ENCODE data around the gene REEP3. TPM values are rescaled to one million over a fixed set of nuclear protein-coding genes. Genes with fewer than 3 reads are reported as not detected.

REEP3 gene
- polyA plus RNA-seq, 1 donor from 2014 or later: 6.9 TPM

- H3K9me3 ChIP-seq (ENCODE audit: low read length): no peaks in the 10 kb centered on the region
- H3K27me3 ChIP-seq (ENCODE audit: insufficient read depth, low read depth, low read length): no peaks in the 10 kb centered on the region
- no peak overlapping the region for H3K27ac ChIP-seq (ENCODE audit: low read length)
- no peaks in the 10 kb centered on the region for H4K20me1 ChIP-seq (ENCODE audit: insufficient read depth)
- H3K79me2 ChIP-seq (replicated peaks; ENCODE audit: insufficient read depth, low read length): no peaks in the 10 kb centered on the region
- no peak overlapping the region for H3K4me3 ChIP-seq (ENCODE audit: low read length)
- H2AFZ ChIP-seq (ENCODE audit: low read depth, low read length): no peak overlapping the region
- no peak overlapping the region for H3K9ac ChIP-seq (ENCODE audit: low read length)
- no peaks in the 10 kb centered on the region for H3K9me2 ChIP-seq (ENCODE audit: insufficient read depth, low read length)
- no peaks in the 10 kb centered on the region for H3K36me3 ChIP-seq (ENCODE audit: insufficient read depth, low read length)
- TF ChIP-seq RAD21 (conservative IDR thresholded peaks at IDR 0.05): no peak
- TF ChIP-seq CTCF (IDR thresholded peaks at IDR 0.05; ENCODE audit: poor library complexity, severe bottlenecking): no peak
- TF ChIP-seq SMC3 (conservative IDR thresholded peaks at IDR 0.05; ENCODE audit: poor library complexity): no peak
- no peak for TF ChIP-seq MXI1 (conservative IDR thresholded peaks at IDR 0.05; ENCODE audit: poor library complexity, severe bottlenecking)
- TF ChIP-seq TAF1 (IDR thresholded peaks at IDR 0.05; ENCODE audit: low read depth): no peak
- TF ChIP-seq EP300 (conservative IDR thresholded peaks at IDR 0.05; ENCODE audit: poor library complexity, severe bottlenecking): no peak
- no peak for TF ChIP-seq POLR2AphosphoS5 (IDR thresholded peaks at IDR 0.05)
- TF ChIP-seq EZH2 (IDR thresholded peaks at IDR 0.05; ENCODE audit: borderline replicate concordance, insufficient read depth, low read length, poor library complexity, severe bottlenecking): no peak
- TF ChIP-seq REST (IDR thresholded peaks at IDR 0.05; ENCODE audit: borderline replicate concordance): no peak
- H3K4me2 ChIP-seq (ENCODE audit: low read length): no peak overlapping the region
- H3F3A ChIP-seq (ENCODE audit: insufficient read depth, low read length, poor library complexity, severe bottlenecking): no peaks in the 10 kb centered on the region
These were observed 124.0 kb downstream of the REEP3 start for GRCh38 chr10:63645195-63645594.

GRCh38 chr10:63646491-63646890 is 125.3 kb downstream of the REEP3 start:
- H3K9ac ChIP-seq (ENCODE audit: low read length): no peak overlapping the region
- no peaks in the 10 kb centered on the region for H3K27me3 ChIP-seq (ENCODE audit: insufficient read depth, low read depth, low read length)
- no peaks in the 10 kb centered on the region for H3F3A ChIP-seq (ENCODE audit: insufficient read depth, low read length, poor library complexity, severe bottlenecking)
- no peaks in the 10 kb centered on the region for H3K9me2 ChIP-seq (ENCODE audit: insufficient read depth, low read length)
- no peak overlapping the region for H3K27ac ChIP-seq (ENCODE audit: low read length)
- H3K36me3 ChIP-seq (ENCODE audit: insufficient read depth, low read length): no peaks in the 10 kb centered on the region
- H3K79me2 ChIP-seq (replicated peaks; ENCODE audit: insufficient read depth, low read length): no peaks in the 10 kb centered on the region
- no peaks in the 10 kb centered on the region for H4K20me1 ChIP-seq (ENCODE audit: insufficient read depth)
- no peak for TF ChIP-seq EZH2 (IDR thresholded peaks at IDR 0.05; ENCODE audit: borderline replicate concordance, insufficient read depth, low read length, poor library complexity, severe bottlenecking)
- TF ChIP-seq MXI1 (conservative IDR thresholded peaks at IDR 0.05; ENCODE audit: poor library complexity, severe bottlenecking): no peak
- TF ChIP-seq SMC3 (conservative IDR thresholded peaks at IDR 0.05; ENCODE audit: poor library complexity): no peak
- no peak for TF ChIP-seq RAD21 (conservative IDR thresholded peaks at IDR 0.05)
- TF ChIP-seq EP300 (conservative IDR thresholded peaks at IDR 0.05; ENCODE audit: poor library complexity, severe bottlenecking): no peak
- no peak for TF ChIP-seq CTCF (IDR thresholded peaks at IDR 0.05; ENCODE audit: poor library complexity, severe bottlenecking)
- TF ChIP-seq REST (IDR thresholded peaks at IDR 0.05; ENCODE audit: borderline replicate concordance): no peak
- TF ChIP-seq POLR2AphosphoS5 (IDR thresholded peaks at IDR 0.05): no peak
- TF ChIP-seq TAF1 (IDR thresholded peaks at IDR 0.05; ENCODE audit: low read depth): no peak
- no peak overlapping the region for H3K4me3 ChIP-seq (ENCODE audit: low read length)
- no peaks in the 10 kb centered on the region for H3K9me3 ChIP-seq (ENCODE audit: low read length)
- H2AFZ ChIP-seq (ENCODE audit: low read depth, low read length): no peak overlapping the region
- no peak overlapping the region for H3K4me2 ChIP-seq (ENCODE audit: low read length)
